Adipose tissue (tissue), 3 donors: ENCODE measurements around the gene ARHGAP22. TPM values are rescaled to one million over a fixed set of nuclear protein-coding genes. Genes with fewer than 3 reads are reported as not detected.

Experiments
- H3K27ac ChIP-seq: one replicate; pipeline ENCODE4 v1.5.1; 2013; ENCODE audit warnings: low read depth, low read length
- WGBS, 3 donors: extraction: QIAGEN DNeasy Blood & Tissue Kit; methylation state at CpG; one replicate each; pipeline ENCODE4 v1.1.7; 2013; 5-methylcytosine and 5-hydroxymethylcytosine counted together
- polyA plus RNA-seq, 3 donors: library from polyadenylated mRNA; stranded (reverse); fragments of 200-250 nt; gene quantifications; one replicate each; pipeline ENCODE4 v1.2.3, GENCODE V29; 2013
- donor health status: healthy with polysubstance abuse.
- donor health status: Bipolar disorder and iron deficiency.
- donor health status: healthy.

ARHGAP22 gene
- polyA plus RNA-seq, 3 donors: 0.56 to 2.9 (median 0.98) TPM

GRCh38 chr10:48468130-48468790 is 136.6 kb downstream of the ARHGAP22 start:
- no peak overlapping the region for H3K27ac ChIP-seq
- 54 to 82% (median 57%) methylated on average over 3 of the region's 3 CpGs for WGBS, 3 donors

- no peak overlapping the region for H3K27ac ChIP-seq
- WGBS, 3 donors: 80 to 82% (median 81%) methylated on average over 4 of the region's 4 CpGs
Measured at GRCh38 chr10:48467669-48468068, 137.2 kb downstream of the ARHGAP22 start.

DNA sequence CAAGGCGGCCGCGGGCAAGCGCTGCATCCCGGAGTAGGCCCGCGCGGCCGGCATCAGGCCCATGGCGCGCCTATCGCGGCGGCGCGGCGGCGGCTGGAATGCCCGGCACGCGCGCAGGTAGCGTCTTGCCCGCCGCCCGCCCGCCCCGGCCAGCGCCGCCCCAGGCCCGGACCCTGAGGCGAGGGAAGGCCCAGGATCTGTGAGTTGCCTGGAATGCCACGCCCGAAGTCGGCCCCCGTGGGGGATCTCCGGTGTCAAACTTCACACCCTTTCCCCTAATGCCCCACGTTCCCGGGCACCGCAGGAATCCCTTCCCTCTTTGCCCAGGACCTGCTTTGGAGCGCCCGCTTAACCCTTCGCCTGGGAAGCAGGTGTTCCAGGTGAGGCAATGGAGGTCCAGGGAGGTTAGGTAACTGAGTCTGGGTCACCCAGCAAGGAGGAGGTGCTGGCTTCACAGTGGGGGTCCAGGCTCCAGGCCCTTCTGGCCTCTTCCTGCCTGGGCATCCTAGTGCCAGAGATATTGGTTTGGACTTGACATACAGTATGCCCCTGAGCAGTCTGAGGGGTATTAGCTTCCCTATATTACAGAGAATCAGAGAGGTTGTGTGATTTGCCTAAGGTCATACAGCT is 138.1 kb downstream of the ARHGAP22 start:
- WGBS, 3 donors: 14 to 63% (median 49%) methylated on average over 39 to 43 of the region's 43 CpGs
- H3K27ac ChIP-seq: no peak overlapping the region

DNA sequence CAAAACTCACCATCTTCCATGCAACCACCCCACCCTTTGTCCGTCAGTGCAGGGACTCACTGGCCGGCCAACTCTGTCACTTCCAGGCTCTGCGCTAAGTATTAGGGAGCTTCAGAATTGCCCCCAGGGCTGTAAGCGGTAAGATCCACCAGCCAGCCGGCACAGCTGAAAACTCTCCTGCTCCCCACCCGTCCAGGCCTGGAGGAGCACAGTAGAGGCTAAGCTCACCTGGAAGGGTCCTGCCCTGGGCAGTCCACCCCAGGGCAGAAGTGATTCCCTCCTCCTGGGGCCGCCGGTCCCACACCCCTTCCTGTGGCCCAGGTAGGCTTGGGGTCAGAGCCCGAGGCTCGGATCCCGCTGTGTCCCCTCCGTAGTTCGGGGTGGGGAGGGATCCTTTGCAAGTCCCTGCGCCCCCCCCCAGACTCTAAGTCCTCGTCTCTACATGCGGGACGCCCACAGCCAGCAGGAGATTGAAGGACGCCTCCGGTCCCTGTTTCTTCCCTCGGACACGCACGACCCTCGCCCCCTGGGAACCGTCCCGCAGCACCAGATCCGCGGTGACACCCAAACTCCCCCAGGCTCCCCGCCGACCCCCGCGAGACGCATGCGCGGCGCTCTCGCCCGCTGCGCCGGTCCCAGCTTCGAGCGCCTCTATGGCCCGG is 138.9 kb downstream of the ARHGAP22 start:
- H3K27ac ChIP-seq: no peak overlapping the region
- WGBS, 3 donors: 26 to 62% (median 45%) methylated on average over 42 of the region's 42 CpGs

DNA sequence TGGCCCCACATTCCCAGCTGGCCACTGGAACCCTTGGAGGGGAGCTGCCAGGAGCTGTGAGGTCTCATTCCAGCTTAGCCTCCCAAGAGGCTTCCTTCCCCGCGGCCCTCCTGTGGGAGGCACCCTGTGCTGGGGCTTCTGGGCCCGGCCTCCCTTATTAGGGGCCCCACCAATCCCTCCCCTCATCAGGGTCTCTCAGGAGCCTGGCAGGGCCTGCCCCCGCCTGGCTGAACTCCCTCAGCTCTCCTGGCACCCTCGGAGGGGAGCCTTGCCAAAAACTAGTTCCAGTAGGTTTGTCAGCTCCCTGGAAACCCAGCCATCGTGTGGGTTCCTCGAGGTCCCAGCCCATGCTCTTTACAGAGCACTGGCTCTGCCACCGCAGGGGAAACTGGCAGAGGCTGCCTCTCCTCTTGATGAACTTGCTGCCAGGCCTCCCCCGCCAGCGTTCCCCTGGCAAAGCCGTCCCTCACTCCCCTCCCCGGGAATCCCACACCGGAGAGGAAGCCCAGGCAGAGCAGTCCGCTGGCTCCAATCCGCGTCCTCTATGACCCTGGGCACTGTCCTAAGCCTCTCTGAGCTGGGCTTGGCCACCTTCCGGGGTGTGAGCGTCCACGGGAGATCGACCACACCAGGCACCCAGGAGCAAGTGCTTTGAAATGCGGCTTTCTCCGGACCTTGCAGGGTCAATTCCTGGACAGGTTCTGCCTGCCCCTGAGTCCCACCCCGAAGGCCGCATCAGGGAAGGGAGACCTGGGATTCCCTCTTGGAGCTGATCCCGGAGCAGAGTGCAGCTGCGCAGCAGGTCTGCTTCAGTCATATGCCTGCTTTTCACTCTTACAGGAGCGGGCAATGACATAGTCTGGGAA is 139.8 kb downstream of the ARHGAP22 start:
- no peak overlapping the region for H3K27ac ChIP-seq

GRCh38 chr10:48464121-48464870 is 140.6 kb downstream of the ARHGAP22 start:
- 76 to 81% (median 81%) methylated on average over 9 of the region's 9 CpGs for WGBS, 3 donors
- H3K27ac ChIP-seq: no peak overlapping the region

More for the DNA sequence above, 139.8 kb downstream of the ARHGAP22 start:
- WGBS, 3 donors: 45 to 67% (median 58%) methylated on average over 27 of the region's 27 CpGs

- WGBS, 3 donors: 57 to 74% (median 58%) methylated on average over 7 to 8 of the region's 8 CpGs
Measured at GRCh38 chr10:48463318-48464003, 141.4 kb downstream of the ARHGAP22 start.

GRCh38 chr10:48462482-48463020 is 142.3 kb downstream of the ARHGAP22 start:
- H3K27ac ChIP-seq: no peak overlapping the region
- WGBS, 3 donors: 81 to 89% (median 85%) methylated on average over 5 of the region's 5 CpGs

More at GRCh38 chr10:48463318-48464003, 141.4 kb downstream of the ARHGAP22 start:
- H3K27ac ChIP-seq: no peak overlapping the region

DNA sequence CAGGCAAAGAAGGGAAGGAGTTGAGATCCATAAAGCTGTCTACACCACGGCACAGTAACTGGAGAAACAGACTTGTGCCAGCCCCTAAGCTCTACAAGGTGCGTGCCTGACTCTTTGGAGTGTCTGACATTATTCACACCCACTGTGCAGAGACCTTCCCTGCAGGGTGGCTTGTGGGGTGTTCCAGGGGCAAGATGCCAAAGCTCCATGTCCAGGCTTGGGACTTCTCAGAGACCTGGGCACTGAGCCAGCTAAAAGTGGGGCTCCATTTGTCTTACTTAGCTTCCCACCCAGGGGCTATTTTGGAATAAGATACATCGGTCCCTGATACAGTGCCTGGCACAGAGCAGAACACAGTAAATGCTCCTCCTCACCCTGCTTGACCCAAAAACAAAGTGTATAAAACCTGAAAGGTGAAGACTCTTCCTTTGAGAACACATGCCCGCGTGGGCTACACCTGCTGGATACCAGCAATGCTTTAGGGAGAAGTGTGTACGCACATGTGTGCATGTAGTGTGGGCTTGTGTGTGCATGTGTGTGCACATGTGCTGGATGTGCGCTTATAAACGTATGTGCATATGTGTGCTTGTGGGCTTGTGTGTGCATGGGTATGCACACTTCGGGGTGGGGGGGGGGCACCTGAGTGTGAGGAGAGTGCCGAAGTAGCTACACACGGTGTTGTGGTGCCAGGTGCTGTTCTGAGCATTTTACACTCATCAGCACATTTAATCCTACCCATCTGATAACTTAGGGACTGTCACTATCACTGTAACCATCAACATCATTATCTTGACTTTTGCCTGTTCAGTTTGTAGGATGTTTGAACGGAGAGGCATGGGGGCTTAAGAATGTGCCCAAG is 143.0 kb downstream of the ARHGAP22 start:
- 88 to 93% (median 93%) methylated on average over 12 of the region's 12 CpGs for WGBS, 3 donors
- H3K27ac ChIP-seq: no peak overlapping the region

DNA sequence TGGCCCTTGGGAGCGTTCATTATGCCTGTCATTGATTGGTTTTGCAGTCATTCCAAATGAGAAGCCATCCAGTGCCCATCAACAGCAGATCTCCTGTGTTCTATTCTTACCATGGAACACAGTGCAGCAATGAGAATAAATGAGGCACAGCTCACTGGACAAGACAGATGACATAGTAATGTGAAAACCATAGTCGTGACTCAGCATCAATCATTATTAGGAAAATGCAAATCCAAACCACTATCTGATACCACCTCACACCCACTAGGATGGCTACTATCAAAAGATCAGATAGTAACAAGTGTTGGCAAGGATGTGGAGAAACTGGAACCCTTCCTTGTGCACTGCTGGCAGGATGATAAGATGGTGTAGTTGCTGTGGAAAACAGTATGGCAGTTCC is 144.7 kb downstream of the ARHGAP22 start:
- WGBS, 3 donors: 88 to 91% (median 90%) methylated on average over 2 of the region's 2 CpGs
- no peak overlapping the region for H3K27ac ChIP-seq

GRCh38 chr10:48459270-48460150 is 145.4 kb downstream of the ARHGAP22 start:
- no peak overlapping the region for H3K27ac ChIP-seq
- WGBS, 3 donors: 76 to 90% (median 78%) methylated on average over 22 to 23 of the region's 23 CpGs

DNA sequence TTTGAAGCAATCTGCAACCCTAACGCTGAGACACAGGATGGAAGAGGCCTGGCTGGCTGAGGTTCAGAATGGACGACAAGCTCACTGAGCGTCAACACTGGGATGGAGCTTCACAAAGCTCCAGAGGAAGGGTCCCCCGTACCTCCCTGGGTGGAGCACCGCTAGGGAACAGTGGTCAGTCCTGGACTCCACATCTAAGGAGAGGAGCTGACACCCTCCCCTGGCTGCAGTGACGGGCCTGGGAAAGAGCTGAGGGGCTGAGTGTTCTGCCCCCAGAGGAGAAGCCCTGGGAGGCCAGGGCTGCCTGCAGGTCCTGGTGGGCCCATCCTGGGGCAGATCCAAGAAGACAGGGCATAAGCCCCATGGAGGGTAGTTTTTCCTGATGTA is 146.2 kb downstream of the ARHGAP22 start:
- no peak overlapping the region for H3K27ac ChIP-seq
- 71 to 78% (median 76%) methylated on average over 6 of the region's 6 CpGs for WGBS, 3 donors

DNA sequence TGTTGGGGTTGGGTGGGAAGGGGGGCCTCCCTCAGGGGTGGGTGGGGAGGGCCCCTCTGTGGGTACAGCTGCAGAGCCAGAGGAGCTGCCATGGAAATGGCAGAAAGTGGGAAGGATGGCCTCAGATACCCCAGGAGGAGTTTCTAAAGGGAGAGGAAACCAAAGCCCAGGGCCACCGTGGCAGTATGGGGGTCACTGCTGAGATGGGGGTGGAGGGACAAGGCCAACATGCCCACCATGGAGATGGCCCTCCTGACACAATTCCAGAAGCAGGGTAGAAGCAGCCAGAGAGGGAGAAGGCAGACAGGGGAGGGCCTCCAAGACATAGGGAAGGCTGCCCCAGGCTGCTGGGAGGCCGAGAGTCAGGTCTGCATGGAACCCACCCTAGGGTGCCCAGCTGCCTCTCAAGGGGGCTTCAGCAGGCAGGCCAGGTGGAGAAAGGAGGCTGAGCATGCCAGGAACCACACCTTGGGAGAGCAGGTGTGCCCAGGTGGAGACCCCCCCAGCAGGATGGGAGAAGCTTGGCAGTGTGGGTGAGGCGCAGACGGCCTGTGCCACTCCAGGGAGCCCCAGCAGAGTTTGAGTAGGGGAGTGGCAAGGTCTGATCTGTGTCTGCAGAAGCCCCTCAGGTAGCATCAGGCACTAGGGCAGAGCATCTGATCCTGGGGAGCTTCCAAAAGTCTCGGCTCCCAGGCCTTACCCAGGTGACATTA is 146.8 kb downstream of the ARHGAP22 start:
- no peak overlapping the region for H3K27ac ChIP-seq
- 67 to 75% (median 74%) methylated on average over 5 of the region's 5 CpGs for WGBS, 3 donors

DNA sequence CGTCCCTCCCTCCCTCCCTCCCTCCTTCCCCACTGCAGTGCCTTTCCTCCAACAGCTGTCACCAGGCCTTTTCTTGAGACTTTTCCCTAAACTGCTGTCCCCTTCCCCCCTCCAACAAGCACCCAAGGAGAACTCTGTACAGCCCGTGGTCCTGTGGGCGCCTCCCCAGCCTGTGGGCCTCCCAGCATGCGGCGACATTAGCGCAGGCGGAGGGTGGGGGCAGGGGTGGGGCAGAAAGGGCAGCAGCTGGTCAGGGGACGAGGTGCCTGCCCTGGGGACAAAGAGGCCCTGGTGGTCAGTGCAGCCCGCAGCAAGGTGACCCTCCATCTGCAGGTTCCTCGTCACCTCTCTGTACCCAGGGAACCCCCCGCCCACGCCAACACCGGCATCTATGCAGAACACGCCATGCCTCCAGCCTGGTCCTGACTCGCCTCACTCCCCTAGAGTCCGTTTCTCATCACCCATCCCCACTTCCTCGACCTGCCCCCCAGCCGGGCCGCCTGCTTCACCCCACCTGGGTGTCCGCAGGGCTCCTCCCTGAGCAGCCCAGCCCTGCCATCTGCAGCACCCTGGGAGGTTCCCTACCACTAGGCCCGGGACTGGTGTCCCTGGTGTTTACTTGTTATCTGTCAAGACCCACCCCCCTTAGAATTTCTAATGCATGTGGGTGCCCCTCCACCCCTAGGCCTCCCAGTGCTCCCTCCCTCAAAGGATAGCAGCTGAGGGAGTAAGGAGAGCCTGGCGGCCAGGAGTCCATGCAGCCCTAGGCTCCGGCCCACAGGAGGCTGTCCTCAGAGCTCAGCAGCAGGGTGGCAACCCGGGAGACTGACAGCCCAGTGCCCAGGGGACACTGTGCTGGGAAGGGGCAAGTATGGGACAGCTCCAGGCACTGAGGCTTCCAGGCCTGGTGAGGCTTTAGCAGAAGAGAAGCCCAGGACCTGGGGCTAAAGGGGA is 147.8 kb downstream of the ARHGAP22 start:
- 60 to 74% (median 67%) methylated on average over 24 of the region's 24 CpGs for WGBS, 3 donors
- no peak overlapping the region for H3K27ac ChIP-seq
